ENCODE measurements around the gene STK10. TPM values are rescaled to one million over a fixed set of nuclear protein-coding genes. Genes with fewer than 3 reads are reported as not detected.

STK10 gene
- total and polyA plus RNA-seq, 3 donors from 2014 or later: 48.8 to 148 (median 142) TPM

GRCh38 chr5:172137046-172137445 lies 51.0 kb downstream of the STK10 start:
- Histone ChIP-seq H3K4me3 (no peak overlapping the region), H3K27ac (no peak overlapping the region), H3K27me3 (no peaks in the 10 kb centered on the region), H3K36me3 (ENCODE audit: low read depth, missing control alignments) (no peaks in the 10 kb centered on the region), H3K4me1 (peaks cover 6% of the 10 kb centered on the region), H3K9me3 (no peaks in the 10 kb centered on the region)
- no peak for DNase-seq
- intact Hi-C loops (cut with DNase I; ENCODE audit: low total_unique reads): no loop called here
- TF ChIP-seq POLR2A (IDR thresholded peaks at IDR 0.05) (no peak), CTCF (IDR thresholded peaks at IDR 0.05) (no peak)
- WGBS, 2 donors: 83 to 92% methylated on average over 3 of the region's 3 CpGs

- intact Hi-C loops (cut with DNase I; ENCODE audit: low total_unique reads): no loop called here
- Histone ChIP-seq H3K27ac (no peak overlapping the region), H3K9me3 (no peaks in the 10 kb centered on the region), H3K27me3 (no peaks in the 10 kb centered on the region), H3K4me3 (no peak overlapping the region), H3K36me3 (ENCODE audit: low read depth, missing control alignments) (no peaks in the 10 kb centered on the region), H3K4me1 (no peaks in the 10 kb centered on the region)
- DNase-seq: no peak
- TF ChIP-seq CTCF (IDR thresholded peaks at IDR 0.05) (no peak), POLR2A (IDR thresholded peaks at IDR 0.05) (no peak)
- WGBS, 2 donors: 70 to 80% methylated on average over 10 of the region's 10 CpGs
Observed at GRCh38 chr5:172133359-172134029, 54.5 kb downstream of the STK10 start.

GRCh38 chr5:172131690-172132089 lies 56.3 kb downstream of the STK10 start:
- no peak overlapping the region for H3K4me3 ChIP-seq

GRCh38 chr5:172129256-172129910 lies 58.6 kb downstream of the STK10 start:
- DNase-seq: no peak
- Histone ChIP-seq H3K4me1 (no peaks in the 10 kb centered on the region), H3K27ac (no peak overlapping the region), H3K27me3 (no peaks in the 10 kb centered on the region), H3K9me3 (no peaks in the 10 kb centered on the region), H3K4me3 (no peak overlapping the region), H3K36me3 (ENCODE audit: low read depth, missing control alignments) (no peaks in the 10 kb centered on the region)
- 85 to 86% methylated on average over 10 of the region's 10 CpGs for WGBS, 2 donors
- intact Hi-C loops (cut with DNase I; ENCODE audit: low total_unique reads): no loop called here
- no peak for TF ChIP-seq POLR2A (IDR thresholded peaks at IDR 0.05)
- TF ChIP-seq CTCF (IDR thresholded peaks at IDR 0.05): no peak

More at GRCh38 chr5:172131690-172132089, 56.3 kb downstream of the STK10 start:
- no peak for DNase-seq
- Histone ChIP-seq H3K27ac (no peak overlapping the region), H3K9me3 (no peaks in the 10 kb centered on the region), H3K27me3 (no peaks in the 10 kb centered on the region), H3K36me3 (ENCODE audit: low read depth, missing control alignments) (no peaks in the 10 kb centered on the region), H3K4me1 (no peaks in the 10 kb centered on the region)
- intact Hi-C loops (cut with DNase I; ENCODE audit: low total_unique reads): no loop called here
- TF ChIP-seq CTCF (IDR thresholded peaks at IDR 0.05) (no peak), POLR2A (IDR thresholded peaks at IDR 0.05) (no peak)
- 96 to 100% methylated on average over 2 of the region's 2 CpGs for WGBS, 2 donors
